HG02642 (cell line): ENCODE measurements around the gene TTC3.
"Not testable (repeated sequence)": the region's sequence is repeated elsewhere in the genome, so short reads cannot be mapped to it uniquely, and the experiment has no call there.

ENCODE experiments used
- ATAC-seq: cut with Tn5 transposase; IDR thresholded peaks from one replicate; pipeline ENCODE4 v1.9.1; 2021; ENCODE audit warnings: mild to moderate bottlenecking; ENCODE audit not compliant: unreplicated experiment, poor library complexity

The TTC3 gene

DNA sequence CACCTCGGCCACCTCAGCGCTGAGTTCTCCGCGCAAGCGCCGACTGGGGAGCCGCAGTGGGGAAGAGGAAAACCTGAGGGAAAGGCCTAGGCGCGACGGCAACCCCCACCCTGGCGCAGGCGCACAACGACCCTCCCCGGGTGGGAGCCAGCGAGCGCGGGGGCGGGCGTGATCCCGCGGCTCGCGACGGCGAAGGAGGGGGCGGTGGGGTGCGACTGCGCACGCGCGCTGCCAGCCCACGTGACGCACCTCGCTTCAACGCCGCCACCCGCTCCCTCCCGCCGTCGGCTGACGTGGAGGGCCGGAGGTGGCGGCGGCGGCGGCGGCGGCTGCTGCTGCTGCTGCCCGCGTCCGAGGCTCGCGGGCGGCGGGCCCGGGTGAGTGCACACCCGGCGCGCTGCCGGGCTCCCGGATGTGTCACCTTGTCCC lies at the start of gene TTC3, which contains the start of gene PIGP:
TSS of gene TTC3 (plus strand) at position 267 of the 429 bp plus-strand sequence. CDS start 14,004 bp downstream, outside the sequence.
TSS of gene PIGP (minus strand) at position 84 of the 429 bp plus-strand sequence. CDS start 556 bp downstream, outside the sequence.
- ATAC-seq = peak; percentile 72

DNA sequence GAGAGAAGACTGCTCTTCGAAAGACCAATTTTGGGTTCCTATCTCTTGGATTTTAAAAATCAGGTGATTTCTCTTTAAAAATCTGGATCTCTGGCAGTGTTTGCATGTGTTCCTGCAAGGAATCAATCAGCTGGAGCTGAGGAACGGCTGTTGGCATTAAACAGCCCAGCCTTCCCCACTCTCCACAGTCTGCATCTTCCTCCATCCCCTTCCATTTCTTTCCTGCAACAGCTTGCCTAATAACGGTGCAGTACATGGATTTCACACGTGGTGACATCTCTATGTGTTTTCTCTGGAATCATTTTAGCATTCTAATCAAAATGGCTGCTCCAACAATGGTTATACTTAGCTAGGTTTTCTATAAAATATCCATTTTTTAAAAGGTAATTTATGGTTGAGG lies 46.6 kb upstream of the TTC3 start:
- no peak for ATAC-seq

GRCh38 chr21:37028570-37028969 lies 44.5 kb upstream of the TTC3 start:
- no peak for ATAC-seq

DNA sequence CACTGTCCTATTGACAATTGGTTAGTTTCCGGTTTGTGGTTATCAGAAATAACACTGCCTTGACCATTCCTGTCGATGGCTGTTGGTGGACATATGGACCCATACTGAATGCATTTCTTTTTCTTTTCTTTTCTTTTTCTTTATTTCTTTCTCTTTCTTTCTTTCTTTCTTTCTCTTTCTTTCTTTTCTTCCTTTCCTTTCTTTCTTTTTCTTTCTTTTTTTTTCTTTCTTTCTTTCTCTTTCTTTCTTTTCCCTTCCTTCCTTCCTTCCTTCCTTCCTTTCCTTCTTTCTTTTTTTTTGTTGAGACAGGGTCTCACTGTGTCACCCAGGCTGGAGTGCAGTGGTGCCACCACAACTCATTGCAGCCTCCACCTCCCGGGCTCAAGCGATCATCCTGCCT lies 42.2 kb upstream of the TTC3 start:
- no peak for ATAC-seq

GRCh38 chr21:37032293-37032692 lies 40.8 kb upstream of the TTC3 start:
- ATAC-seq = no peak

GRCh38 chr21:37032877-37033471 lies 40.1 kb upstream of the TTC3 start:
- no peak for ATAC-seq

- ATAC-seq = not testable (repeated sequence)
Observed at GRCh38 chr21:37034394-37034793, 38.7 kb upstream of the TTC3 start.

GRCh38 chr21:37036177-37036576 lies 36.9 kb upstream of the TTC3 start:
- ATAC-seq = no peak

DNA sequence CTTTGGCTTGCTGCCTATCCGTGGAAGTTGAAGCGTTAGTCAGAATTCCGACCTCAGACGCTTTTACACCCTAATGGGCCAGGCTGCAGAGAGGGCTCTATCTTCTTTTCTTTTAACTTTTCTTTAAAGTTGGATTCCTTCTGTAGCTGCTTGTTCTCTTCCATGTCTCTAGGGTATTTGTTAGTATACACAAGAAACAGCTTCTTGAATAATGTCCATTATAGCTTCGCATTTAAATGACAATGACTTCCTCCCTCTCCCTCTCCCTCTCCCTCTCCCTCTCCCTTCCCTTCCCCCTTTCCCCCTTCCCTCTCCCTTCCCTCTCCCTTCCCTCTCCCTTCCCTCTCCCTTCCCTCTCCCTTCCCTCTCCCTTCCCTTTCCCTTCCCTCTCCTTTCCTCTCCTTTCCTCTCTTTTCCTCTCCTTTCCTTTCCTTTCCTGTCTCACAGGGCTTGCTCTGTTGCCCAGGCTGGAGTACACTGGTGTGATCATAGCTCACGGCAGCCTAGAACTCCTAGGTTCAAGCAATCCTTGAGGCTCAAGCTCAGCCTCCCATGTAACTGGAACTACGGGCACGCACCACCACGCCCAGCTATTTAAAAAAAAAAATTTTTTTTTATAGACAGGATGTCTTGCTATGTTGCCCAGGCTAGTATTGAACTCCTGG lies 33.5 kb upstream of the TTC3 start:
- no peak for ATAC-seq

- ATAC-seq = no peak
Observed at GRCh38 chr21:37040212-37040611, 32.8 kb upstream of the TTC3 start.

GRCh38 chr21:37041706-37042271 lies 31.3 kb upstream of the TTC3 start:
- no peak for ATAC-seq

- no peak for ATAC-seq
Observed at GRCh38 chr21:37043818-37044217, 29.2 kb upstream of the TTC3 start.

- no peak for ATAC-seq
Observed at GRCh38 chr21:37044643-37045042, 28.4 kb upstream of the TTC3 start.

- no peak for ATAC-seq
Observed at GRCh38 chr21:37045149-37045548, 27.9 kb upstream of the TTC3 start.

- no peak for ATAC-seq
Observed at GRCh38 chr21:37045556-37045955, 27.5 kb upstream of the TTC3 start.

DNA sequence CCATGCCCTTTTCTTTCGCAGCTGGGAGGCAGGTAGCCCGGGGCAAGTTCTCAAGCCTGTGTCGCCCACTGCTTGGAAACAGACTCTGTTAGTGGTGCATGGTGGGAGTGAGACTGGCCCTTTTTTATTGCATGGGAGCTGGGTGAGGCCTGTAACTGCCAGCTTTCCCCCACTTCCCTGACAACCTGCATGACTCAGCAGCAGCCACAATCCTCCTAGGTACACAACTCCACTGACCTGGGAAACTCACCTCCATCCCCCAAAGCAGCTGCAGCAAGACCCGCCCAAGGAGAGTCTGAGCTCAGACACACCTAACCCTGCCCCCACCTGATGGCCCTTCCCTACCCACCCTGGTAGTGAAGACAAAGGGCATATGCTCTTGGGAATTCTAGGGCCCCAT lies 26.0 kb upstream of the TTC3 start:
- no peak for ATAC-seq

DNA sequence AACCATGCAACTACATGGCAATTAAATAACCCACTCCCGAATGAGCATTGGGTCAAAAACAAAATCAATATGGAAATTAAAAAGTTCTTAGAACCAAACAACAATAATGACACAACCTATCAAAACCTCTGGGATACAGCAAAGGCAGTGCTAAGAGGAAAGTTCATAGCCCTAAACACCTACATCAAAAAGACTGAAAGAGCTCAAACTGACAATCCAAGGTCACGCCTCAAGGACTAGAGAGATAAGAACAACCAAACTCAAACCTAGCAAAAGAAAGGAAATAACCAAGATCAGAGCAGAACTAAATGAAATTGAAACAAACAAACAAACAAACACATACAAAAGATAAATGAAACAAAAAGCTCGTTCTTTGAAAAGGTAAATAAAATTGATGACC lies 23.3 kb upstream of the TTC3 start:
- ATAC-seq = not testable (repeated sequence)

- no peak for ATAC-seq
Observed at GRCh38 chr21:37055271-37055855, 17.7 kb upstream of the TTC3 start.

- ATAC-seq = no peak
Observed at GRCh38 chr21:37057614-37058013, 15.4 kb upstream of the TTC3 start.

DNA sequence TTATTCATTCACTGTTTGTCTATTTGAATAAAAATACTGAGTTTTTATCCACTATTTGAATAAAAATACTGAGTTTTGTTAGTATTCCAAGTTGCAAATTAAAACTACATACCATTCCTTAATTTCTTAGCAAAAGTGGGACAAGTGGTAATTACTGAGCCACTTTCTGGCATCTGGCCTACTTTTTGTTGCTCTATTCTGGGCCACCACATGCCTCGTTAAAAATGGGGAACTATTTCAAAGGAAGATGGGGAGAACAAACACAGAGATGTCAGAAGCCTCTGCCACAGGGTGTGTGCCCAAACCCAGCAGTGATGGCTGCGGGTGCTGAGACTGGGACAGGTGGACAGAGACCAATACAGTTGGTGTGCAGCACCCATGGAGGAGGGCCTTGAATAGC lies 14.8 kb upstream of the TTC3 start:
- ATAC-seq = no peak

GRCh38 chr21:37059181-37059580 lies 13.9 kb upstream of the TTC3 start:
- no peak for ATAC-seq
